ENCODE results near the gene UNC45A.

DNA sequence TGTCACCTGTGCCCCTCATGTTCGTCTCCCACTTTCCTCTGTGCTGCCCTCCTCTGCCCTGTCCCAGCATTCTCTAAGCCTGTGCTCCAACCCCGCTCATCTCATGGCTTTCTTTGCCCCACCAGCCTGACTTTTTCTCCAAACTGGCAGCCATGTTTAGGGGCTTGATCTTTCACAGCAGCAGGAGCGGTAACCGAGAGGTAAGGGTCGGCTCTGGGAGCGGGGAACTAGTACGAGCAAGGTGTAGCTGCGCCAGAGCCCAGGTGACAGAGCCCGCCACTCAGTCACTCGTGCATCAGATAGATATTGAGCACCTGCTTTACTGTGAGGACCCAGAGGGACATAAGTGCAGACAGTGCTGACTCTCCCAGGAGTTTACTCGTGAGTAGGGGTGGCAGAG lies 18.6 kb upstream of the UNC45A start:
- TF ChIP-seq, protein P1, sequence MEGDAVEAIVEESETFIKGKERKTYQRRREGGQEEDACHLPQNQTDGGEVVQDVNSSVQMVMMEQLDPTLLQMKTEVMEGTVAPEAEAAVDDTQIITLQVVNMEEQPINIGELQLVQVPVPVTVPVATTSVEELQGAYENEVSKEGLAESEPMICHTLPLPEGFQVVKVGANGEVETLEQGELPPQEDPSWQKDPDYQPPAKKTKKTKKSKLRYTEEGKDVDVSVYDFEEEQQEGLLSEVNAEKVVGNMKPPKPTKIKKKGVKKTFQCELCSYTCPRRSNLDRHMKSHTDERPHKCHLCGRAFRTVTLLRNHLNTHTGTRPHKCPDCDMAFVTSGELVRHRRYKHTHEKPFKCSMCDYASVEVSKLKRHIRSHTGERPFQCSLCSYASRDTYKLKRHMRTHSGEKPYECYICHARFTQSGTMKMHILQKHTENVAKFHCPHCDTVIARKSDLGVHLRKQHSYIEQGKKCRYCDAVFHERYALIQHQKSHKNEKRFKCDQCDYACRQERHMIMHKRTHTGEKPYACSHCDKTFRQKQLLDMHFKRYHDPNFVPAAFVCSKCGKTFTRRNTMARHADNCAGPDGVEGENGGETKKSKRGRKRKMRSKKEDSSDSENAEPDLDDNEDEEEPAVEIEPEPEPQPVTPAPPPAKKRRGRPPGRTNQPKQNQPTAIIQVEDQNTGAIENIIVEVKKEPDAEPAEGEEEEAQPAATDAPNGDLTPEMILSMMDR (IDR thresholded peaks at IDR 0.05) = no peak
- TF ChIP-seq, protein P2, sequence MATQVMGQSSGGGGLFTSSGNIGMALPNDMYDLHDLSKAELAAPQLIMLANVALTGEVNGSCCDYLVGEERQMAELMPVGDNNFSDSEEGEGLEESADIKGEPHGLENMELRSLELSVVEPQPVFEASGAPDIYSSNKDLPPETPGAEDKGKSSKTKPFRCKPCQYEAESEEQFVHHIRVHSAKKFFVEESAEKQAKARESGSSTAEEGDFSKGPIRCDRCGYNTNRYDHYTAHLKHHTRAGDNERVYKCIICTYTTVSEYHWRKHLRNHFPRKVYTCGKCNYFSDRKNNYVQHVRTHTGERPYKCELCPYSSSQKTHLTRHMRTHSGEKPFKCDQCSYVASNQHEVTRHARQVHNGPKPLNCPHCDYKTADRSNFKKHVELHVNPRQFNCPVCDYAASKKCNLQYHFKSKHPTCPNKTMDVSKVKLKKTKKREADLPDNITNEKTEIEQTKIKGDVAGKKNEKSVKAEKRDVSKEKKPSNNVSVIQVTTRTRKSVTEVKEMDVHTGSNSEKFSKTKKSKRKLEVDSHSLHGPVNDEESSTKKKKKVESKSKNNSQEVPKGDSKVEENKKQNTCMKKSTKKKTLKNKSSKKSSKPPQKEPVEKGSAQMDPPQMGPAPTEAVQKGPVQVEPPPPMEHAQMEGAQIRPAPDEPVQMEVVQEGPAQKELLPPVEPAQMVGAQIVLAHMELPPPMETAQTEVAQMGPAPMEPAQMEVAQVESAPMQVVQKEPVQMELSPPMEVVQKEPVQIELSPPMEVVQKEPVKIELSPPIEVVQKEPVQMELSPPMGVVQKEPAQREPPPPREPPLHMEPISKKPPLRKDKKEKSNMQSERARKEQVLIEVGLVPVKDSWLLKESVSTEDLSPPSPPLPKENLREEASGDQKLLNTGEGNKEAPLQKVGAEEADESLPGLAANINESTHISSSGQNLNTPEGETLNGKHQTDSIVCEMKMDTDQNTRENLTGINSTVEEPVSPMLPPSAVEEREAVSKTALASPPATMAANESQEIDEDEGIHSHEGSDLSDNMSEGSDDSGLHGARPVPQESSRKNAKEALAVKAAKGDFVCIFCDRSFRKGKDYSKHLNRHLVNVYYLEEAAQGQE (IDR thresholded peaks at IDR 0.05; ENCODE audit: insufficient read depth in 1 of 2, low read depth in 2 of 2, low read length in 1 of 2) = no peak

Measured in Panc1 (cell line).